GM10266 (cell line): ENCODE data around the gene HHIPL2.

ENCODE experiments used
- DNase-seq: peaks from one replicate; pipeline ENCODE4 v3.0.0; 2012; ENCODE audit errors: extremely low spot score
- TF ChIP-seq, protein P1 (sequence below): IDR thresholded peaks from 2 replicates; pipeline ENCODE4 v1.5.1; 2012; ENCODE audit warnings: mild to moderate bottlenecking, low read depth; ENCODE audit not compliant: control insufficient read depth, insufficient read depth; ENCODE audit errors: missing control alignments

The HHIPL2 gene

DNA sequence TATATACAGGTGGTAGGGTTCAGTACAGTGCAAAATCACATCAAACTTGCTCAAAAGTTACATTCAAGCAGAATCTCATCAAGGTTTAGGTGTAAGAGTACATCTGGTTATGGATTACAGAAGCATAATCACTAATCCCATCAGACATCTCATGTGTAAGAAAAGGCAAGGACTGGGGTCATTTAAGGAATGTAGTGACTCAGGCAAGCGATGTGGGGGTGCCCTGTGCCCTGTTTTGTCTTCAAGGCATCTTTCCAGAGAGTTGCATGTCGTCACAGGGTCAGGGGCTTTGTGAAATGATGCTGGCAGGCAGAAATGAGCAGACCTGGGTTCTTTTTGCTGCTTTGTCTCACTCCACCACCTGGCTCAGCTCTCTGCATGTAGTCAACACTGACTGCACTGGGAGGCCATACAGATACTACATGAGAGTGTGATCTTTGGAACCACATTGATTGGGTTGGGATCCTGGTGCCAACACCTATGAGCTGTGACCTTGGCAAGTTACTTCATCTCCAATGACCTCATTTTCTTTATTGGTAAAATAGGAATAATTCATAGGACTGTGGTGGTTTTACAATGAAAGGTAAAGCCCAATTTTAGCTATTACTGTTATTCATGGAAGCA lies 8.2 kb upstream of the HHIPL2 start:
- TF ChIP-seq, protein P1, sequence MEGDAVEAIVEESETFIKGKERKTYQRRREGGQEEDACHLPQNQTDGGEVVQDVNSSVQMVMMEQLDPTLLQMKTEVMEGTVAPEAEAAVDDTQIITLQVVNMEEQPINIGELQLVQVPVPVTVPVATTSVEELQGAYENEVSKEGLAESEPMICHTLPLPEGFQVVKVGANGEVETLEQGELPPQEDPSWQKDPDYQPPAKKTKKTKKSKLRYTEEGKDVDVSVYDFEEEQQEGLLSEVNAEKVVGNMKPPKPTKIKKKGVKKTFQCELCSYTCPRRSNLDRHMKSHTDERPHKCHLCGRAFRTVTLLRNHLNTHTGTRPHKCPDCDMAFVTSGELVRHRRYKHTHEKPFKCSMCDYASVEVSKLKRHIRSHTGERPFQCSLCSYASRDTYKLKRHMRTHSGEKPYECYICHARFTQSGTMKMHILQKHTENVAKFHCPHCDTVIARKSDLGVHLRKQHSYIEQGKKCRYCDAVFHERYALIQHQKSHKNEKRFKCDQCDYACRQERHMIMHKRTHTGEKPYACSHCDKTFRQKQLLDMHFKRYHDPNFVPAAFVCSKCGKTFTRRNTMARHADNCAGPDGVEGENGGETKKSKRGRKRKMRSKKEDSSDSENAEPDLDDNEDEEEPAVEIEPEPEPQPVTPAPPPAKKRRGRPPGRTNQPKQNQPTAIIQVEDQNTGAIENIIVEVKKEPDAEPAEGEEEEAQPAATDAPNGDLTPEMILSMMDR, result no peak
- no peak for DNase-seq

DNA sequence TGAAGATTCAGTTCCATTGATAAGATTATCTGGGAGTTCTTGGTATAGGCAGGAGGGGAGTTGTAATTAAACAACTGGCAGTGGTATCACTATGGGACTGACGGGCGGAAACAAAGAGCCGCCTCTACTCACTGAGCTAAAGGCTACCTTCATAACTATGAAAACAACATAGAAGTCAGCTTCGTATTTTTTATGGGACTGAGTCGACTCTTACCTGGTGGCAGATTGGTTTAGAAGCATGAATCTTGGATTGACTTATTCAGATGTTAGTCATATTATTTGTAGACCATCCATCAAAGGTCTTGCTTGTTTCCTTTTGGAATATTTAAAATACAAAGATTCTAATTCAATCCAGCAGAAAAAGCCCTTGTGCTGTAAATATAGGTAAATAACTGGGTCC lies 6.3 kb upstream of the HHIPL2 start:
- no peak for DNase-seq
- TF ChIP-seq, protein P1, result no peak

DNA sequence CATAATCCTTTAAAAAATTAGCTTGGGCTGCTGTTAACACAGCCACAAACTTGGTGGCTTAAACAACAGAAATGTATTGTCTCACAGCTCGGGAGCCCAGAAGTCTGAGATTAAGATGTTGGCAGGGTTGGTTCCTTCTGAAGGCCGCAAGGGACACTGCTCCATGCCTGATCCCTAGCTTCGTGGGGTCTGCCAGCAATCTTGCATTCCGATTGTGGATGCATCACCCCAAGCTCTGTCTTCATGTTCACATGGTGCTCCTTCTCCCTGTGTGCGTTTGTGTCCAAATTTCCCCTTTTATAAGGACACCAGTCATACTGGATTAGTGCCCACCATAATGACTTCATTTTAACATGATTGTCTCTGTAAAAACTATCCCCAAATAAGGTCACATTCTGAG lies 5.0 kb upstream of the HHIPL2 start:
- DNase-seq, result no peak
- TF ChIP-seq, protein P1, result no peak

DNA sequence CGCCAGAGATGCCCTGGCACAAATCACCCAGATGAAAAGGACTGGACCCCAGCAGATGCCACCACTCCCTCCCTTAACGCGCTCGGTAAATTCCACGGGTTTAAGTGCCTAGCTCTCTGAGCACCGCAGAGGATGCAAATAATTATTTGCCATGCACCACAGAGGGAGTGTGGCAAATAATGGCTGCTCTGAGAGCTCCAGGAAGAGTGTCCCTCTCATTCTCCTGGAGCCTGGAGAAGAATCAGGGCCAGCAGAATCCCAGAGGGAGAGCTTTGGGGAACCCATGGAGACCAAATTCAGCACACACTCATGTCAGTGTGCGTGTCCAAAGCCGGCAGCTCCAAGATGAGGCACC lies 667 bp downstream of the HHIPL2 start:
- DNase-seq, result no peak
- TF ChIP-seq, protein P1, result no peak

DNA sequence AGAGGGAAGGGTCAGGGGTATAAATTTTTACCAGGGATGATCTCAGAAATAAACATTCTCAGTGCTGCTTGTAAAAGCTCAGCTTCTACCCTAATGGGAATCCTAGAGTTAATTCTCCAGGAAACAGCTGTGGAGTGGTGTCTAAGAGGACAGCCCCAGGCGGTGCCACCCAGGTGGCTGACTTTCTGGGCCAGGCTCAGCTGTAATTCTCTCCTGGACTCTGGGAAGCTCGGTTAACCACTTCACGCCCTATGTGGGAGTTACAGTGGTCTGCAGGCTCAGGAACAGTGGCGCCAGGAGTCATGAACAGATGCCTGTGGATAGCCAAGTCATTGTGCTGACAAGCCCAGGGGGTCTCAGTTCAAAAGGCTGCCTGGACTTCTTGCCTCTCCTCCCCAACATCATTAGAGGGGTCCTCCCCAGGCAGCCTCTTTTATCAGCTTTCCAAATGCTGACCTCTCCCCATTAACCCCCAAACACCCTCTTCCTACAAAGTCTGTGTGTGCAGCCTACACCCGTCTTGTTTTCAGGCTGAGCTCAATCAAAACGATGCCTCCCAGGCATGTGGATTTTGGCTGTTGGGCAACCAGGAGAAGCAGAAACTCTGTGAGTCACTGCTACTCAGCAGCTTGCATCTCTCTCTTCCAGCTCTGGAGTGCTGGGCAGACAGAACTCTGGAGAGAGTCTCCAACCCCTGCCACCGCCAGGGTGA lies 1.2 kb downstream of the HHIPL2 start:
- DNase-seq, result no peak
- TF ChIP-seq, protein P1, result no peak

- TF ChIP-seq, protein P1, result no peak
- DNase-seq, result no peak
Measured at GRCh38 chr1:222546091-222546490, 1.8 kb downstream of the HHIPL2 start.

- TF ChIP-seq, protein P1, result no peak
- DNase-seq, result no peak
Measured at GRCh38 chr1:222543817-222544216, 4.1 kb downstream of the HHIPL2 start.
